GM21423 (cell line): ENCODE results near the gene KANSL1.
"Not testable (repeated sequence)": the region's sequence is repeated elsewhere in the genome, so short reads cannot be mapped to it uniquely, and the experiment has no call there.

Source experiments
- ATAC-seq: cut with Tn5 transposase; IDR thresholded peaks from one replicate; pipeline ENCODE4 v1.9.1; 2021; ENCODE audit warnings: mild to moderate bottlenecking, moderate library complexity; ENCODE audit not compliant: unreplicated experiment

Gene KANSL1

DNA sequence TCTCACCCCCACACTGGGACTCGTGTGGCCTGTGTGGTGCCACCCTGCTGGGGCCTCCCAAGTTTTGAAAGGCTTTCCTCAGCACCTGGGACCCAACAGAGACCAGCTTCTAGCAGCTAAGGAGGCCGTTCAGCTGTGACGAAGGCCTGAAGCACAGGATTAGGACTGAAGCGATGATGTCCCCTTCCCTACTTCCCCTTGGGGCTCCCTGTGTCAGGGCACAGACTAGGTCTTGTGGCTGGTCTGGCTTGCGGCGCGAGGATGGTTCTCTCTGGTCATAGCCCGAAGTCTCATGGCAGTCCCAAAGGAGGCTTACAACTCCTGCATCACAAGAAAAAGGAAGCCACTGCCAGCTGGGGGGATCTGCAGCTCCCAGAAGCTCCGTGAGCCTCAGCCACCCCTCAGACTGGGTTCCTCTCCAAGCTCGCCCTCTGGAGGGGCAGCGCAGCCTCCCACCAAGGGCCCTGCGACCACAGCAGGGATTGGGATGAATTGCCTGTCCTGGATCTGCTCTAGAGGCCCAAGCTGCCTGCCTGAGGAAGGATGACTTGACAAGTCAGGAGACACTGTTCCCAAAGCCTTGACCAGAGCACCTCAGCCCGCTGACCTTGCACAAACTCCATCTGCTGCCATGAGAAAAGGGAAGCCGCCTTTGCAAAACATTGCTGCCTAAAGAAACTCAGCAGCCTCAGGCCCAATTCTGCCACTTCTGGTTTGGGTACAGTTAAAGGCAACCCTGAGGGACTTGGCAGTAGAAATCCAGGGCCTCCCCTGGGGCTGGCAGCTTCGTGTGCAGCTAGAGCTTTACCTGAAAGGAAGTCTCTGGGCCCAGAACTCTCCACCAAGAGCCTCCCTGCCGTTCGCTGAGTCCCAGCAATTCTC, 166.8 kb downstream of the KANSL1 start:
- ATAC-seq, result no peak

DNA sequence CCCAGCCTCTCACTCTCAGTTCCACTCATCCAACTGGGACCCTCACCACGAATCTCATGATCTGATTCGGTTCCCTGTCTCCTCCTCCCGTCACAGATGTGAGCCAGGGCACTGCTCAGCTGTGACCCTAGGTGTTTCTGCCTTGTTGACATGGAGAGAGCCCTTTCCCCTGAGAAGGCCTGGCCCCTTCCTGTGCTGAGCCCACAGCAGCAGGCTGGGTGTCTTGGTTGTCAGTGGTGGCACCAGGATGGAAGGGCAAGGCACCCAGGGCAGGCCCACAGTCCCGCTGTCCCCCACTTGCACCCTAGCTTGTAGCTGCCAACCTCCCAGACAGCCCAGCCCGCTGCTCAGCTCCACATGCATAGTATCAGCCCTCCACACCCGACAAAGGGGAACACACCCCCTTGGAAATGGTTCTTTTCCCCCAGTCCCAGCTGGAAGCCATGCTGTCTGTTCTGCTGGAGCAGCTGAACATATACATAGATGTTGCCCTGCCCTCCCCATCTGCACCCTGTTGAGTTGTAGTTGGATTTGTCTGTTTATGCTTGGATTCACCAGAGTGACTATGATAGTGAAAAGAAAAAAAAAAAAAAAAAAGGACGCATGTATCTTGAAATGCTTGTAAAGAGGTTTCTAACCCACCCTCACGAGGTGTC, 167.6 kb downstream of the KANSL1 start:
- no peak for ATAC-seq

DNA sequence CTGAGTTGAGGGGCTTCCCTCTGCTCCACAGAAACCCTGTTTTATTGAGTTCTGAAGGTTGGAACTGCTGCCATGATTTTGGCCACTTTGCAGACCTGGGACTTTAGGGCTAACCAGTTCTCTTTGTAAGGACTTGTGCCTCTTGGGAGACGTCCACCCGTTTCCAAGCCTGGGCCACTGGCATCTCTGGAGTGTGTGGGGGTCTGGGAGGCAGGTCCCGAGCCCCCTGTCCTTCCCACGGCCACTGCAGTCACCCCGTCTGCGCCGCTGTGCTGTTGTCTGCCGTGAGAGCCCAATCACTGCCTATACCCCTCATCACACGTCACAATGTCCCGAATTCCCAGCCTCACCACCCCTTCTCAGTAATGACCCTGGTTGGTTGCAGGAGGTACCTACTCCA, 168.2 kb downstream of the KANSL1 start:
- ATAC-seq, result no peak

DNA sequence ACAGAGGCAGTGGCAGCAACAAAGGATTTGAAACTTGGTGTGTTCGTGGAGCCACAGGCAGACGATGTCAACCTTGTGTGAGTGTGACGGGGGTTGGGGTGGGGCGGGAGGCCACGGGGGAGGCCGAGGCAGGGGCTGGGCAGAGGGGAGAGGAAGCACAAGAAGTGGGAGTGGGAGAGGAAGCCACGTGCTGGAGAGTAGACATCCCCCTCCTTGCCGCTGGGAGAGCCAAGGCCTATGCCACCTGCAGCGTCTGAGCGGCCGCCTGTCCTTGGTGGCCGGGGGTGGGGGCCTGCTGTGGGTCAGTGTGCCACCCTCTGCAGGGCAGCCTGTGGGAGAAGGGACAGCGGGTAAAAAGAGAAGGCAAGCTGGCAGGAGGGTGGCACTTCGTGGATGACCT, 168.6 kb downstream of the KANSL1 start:
- no peak for ATAC-seq

DNA sequence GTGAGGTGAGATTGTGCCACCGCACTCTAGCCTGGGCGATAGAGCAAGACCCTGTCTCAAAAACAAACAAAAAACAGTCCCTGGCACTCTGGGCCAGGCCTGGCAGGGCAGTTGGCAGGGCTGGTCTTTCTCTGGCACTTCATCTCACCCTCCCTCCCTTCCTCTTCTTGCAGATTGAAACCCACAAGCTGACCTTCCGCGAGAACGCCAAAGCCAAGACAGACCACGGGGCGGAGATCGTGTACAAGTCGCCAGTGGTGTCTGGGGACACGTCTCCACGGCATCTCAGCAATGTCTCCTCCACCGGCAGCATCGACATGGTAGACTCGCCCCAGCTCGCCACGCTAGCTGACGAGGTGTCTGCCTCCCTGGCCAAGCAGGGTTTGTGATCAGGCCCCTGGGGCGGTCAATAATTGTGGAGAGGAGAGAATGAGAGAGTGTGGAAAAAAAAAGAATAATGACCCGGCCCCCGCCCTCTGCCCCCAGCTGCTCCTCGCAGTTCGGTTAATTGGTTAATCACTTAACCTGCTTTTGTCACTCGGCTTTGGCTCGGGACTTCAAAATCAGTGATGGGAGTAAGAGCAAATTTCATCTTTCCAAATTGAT, 169.3 kb downstream of the KANSL1 start:
- ATAC-seq, result no peak

DNA sequence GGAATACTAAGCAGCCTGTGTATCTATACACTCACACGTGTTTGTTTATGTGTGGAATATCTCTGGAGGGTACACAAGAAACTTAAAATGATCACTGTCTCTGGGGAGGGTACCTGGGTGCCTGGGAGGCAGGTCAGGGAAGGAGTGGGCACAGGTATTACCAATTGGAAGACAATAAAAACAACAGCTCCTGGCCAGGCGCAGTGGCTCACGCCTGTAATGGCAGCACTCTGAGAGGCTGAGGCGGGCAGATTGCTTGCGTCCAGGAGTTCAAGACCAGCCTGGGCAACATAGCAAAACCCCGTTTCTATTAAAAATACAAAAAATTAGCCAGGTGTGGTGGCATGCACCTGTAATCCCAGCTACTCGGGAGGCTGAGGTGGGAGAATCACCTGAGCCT, 169.9 kb downstream of the KANSL1 start:
- not testable (repeated sequence) for ATAC-seq

GRCh38 chr17:46020998-46021397, 172.2 kb downstream of the KANSL1 start:
- ATAC-seq, result no peak

DNA sequence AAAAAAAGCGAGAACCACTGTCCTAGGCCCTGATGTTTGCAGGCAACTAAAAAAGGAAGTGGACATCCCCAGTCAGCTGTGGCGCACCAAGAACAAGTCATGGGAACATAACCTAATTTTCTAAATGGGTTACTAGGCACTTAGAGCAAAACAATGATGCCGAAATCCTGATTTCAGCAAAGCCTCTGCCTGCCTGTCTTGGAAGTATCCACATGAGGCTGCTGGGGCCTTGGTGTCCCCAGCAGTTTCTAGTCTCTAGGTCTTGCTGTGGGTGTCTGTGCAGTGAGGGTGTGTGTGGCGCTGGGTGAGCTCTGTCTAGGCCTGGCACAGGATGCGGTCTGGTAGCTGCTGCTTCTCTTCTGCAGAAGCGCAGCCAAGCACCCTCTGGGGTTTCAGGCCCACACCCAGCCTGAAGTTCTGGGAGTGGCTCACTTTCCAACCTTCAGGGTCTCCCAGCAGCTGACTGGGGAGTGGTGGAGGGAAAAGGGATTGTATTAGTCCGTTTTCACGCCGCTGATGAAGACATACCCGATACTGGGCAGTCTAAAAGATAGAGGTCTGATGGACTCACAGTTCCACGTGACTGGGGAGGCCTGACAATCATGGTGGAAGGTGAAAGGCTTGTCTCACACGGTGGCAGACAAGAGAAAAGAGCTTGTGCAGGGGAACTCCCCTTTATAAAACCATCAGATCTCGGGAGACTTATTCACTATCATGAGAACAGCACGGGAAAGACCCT, 173.0 kb downstream of the KANSL1 start:
- ATAC-seq, result no peak

GRCh38 chr17:46019408-46019925, 173.8 kb downstream of the KANSL1 start:
- not testable (repeated sequence) for ATAC-seq

DNA sequence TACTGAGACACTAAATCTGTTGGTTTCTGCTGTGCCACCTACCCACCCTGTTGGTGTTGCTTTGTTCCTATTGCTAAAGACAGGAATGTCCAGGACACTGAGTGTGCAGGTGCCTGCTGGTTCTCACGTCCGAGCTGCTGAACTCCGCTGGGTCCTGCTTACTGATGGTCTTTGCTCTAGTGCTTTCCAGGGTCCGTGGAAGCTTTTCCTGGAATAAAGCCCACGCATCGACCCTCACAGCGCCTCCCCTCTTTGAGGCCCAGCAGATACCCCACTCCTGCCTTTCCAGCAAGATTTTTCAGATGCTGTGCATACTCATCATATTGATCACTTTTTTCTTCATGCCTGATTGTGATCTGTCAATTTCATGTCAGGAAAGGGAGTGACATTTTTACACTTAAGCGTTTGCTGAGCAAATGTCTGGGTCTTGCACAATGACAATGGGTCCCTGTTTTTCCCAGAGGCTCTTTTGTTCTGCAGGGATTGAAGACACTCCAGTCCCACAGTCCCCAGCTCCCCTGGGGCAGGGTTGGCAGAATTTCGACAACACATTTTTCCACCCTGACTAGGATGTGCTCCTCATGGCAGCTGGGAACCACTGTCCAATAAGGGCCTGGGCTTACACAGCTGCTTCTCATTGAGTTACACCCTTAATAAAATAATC, 179.6 kb downstream of the KANSL1 start:
- ATAC-seq, result no peak

DNA sequence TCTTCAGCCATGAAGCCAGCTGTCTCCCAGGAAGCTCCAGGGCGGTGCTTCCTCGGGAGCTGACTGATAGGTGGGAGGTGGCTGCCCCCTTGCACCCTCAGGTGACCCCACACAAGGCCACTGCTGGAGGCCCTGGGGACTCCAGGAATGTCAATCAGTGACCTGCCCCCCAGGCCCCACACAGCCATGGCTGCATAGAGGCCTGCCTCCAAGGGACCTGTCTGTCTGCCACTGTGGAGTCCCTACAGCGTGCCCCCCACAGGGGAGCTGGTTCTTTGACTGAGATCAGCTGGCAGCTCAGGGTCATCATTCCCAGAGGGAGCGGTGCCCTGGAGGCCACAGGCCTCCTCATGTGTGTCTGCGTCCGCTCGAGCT, 180.1 kb downstream of the KANSL1 start:
- no peak for ATAC-seq

DNA sequence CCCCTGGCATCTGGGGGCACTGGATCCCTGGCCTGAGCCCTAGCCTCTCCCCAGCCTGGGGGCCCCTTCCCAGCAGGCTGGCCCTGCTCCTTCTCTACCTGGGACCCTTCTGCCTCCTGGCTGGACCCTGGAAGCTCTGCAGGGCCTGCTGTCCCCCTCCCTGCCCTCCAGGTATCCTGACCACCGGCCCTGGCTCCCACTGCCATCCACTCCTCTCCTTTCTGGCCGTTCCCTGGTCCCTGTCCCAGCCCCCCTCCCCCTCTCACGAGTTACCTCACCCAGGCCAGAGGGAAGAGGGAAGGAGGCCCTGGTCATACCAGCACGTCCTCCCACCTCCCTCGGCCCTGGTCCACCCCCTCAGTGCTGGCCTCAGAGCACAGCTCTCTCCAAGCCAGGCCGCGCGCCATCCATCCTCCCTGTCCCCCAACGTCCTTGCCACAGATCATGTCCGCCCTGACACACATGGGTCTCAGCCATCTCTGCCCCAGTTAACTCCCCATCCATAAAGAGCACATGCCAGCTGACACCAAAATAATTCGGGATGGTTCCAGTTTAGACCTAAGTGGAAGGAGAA, 180.6 kb downstream of the KANSL1 start:
- no peak for ATAC-seq

GRCh38 chr17:46011711-46012505, 181.3 kb downstream of the KANSL1 start:
- ATAC-seq, result no peak

- ATAC-seq, result no peak
These were observed 182.5 kb downstream of the KANSL1 start for GRCh38 chr17:46010597-46011186.

- no peak for ATAC-seq
These were observed 183.3 kb downstream of the KANSL1 start for GRCh38 chr17:46009681-46010596.

DNA sequence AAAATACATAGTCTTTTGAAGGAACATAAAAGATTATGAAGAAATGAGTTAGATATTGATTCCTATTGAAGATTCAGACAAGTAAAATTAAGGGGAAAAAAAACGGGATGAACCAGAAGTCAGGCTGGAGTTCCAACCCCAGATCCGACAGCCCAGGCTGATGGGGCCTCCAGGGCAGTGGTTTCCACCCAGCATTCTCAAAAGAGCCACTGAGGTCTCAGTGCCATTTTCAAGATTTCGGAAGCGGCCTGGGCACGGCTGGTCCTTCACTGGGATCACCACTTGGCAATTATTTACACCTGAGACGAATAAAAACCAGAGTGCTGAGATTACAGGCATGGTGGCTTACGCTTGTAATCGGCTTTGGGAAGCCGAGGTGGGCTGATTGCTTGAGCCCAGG, 184.6 kb downstream of the KANSL1 start:
- ATAC-seq, result no peak

DNA sequence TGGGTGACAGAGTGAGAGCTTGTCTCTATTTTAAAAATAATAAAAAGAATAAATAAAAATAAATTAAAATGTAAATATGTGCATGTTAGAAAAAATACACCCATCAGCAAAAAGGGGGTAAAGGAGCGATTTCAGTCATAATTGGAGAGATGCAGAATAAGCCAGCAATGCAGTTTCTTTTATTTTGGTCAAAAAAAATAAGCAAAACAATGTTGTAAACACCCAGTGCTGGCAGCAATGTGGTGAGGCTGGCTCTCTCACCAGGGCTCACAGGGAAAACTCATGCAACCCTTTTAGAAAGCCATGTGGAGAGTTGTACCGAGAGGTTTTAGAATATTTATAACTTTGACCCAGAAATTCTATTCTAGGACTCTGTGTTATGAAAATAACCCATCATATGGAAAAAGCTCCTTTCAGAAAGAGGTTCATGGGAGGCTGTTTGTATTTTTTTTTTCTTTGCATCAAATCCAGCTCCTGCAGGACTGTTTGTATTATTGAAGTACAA, 185.7 kb downstream of the KANSL1 start:
- no peak for ATAC-seq

DNA sequence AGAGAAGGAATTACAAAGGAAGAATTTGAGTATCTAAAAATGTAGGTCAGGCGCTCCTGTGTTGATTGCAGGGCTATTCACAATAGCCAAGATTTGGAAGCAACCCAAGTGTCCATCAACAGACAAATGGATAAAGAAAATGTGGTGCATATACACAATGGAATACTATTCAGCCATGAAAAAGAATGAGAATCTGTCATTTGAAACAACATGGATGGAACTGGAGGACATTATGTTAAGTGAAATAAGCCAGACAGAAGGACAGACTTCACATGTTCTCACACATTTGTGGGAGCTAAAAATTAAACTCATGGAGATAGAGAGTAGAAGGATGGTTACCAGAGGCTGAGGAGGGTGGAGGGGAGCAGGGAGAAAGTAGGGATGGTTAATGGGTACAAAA, 187.1 kb downstream of the KANSL1 start:
- not testable (repeated sequence) for ATAC-seq
